ENCODE measurements around the gene HLA-DQA1. TPM values are rescaled to one million over a fixed set of nuclear protein-coding genes. Genes with fewer than 3 reads are reported as not detected.

The HLA-DQA1 gene
- total and polyA plus RNA-seq, 4 experiments from 2014 or later: 4.7 to 6.7 (median 5.8) TPM; not detected in 1

DNA sequence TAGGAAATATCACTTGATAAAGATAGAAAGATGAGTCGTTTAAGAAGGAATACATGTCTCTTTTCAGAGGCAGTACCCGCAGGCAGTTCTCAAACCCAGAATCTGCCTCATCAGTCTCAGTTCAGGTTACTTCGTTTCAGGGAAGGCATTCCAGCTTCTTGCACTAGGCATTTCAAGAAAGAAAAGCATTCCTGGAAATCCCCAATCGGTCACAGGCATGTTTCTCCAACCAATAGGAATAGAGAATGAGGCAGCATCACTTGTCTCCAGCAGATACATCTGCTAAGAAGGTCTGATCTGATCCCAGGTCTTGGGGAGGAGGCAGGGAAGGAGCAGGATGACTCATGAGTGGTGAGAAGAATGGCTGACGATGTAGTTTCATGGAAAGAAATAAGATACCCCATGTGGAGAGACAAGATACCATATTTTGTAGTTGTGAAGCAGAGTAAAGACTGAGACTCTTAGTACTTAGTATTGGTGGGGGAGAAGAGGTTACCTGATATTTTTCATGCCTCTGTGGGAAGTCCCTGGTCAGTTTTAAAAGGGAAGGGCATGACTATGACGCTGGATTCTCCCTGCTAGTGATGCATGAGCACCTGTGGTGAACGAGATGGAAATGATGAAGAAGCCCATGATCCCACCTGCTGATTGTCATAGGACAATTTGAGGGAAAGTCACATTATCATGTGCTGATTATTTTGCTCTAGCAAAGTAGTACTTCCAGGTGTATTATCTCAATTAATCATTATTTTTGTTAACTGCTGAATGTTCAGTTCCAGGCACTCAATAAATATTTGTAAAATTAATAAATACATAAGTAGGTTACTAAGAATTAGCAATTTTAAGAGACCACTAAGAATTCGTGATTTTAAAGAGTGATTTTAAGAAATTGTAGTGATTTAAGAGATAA is 27.2 kb upstream of the HLA-DQA1 start:
- no peak overlapping the region for H3K4me3 Mint-ChIP-seq
- ChIA-PET CTCF (ENCODE audit: partially characterized antibody) (interaction anchor here (0.8 kb wide), 1 partner anchor 11 kb away, joined by 3 read pairs; no protein-coding TSS in a partner anchor), POLR2A (ENCODE audit: partially characterized antibody) (interaction anchor here (1.4 kb wide), 1 partner anchor 13 kb away, joined by 3 read pairs; no protein-coding TSS in a partner anchor)
- H3K4me3 ChIP-seq (ENCODE audit: low read length in 2 of 2): peak overlapping the region in 1 of 2 donors; percentile 12
- H3K27ac ChIP-seq (ENCODE audit: low read depth, low read length): peak overlapping the region; percentile 67
- no peaks in the 10 kb centered on the region for H3K36me3 Mint-ChIP-seq
- H3K4me1 Mint-ChIP-seq: peaks cover 0 to 5% (median 2%) of the 10 kb centered on the region in 4 donors
- no peaks in the 10 kb centered on the region for H3K36me3 ChIP-seq (ENCODE audit: insufficient read depth, low read length)
- H3K9me3 Mint-ChIP-seq: no peaks in the 10 kb centered on the region
- peaks cover 15% of the 10 kb centered on the region for H3K4me1 ChIP-seq (ENCODE audit: insufficient read depth, low read length)
- peak; percentile 61 to 77 (median 71) for DNase-seq
- no peaks in the 10 kb centered on the region for H3K9me3 ChIP-seq (ENCODE audit: control insufficient read depth in 1 of 2, low read length in 2 of 2)
- H3K27me3 Mint-ChIP-seq: no peaks in the 10 kb centered on the region
- no peaks in the 10 kb centered on the region for H3K27me3 ChIP-seq (ENCODE audit: insufficient read depth, low read length)
- intact Hi-C loops (cut with micrococcal nuclease): loop anchor here (1.0 kb wide), 1 partner anchor 13 kb away; no protein-coding TSS in a partner anchor
- peak overlapping the region in 1 of 7 donors; percentile 50 for H3K27ac Mint-ChIP-seq

DNA sequence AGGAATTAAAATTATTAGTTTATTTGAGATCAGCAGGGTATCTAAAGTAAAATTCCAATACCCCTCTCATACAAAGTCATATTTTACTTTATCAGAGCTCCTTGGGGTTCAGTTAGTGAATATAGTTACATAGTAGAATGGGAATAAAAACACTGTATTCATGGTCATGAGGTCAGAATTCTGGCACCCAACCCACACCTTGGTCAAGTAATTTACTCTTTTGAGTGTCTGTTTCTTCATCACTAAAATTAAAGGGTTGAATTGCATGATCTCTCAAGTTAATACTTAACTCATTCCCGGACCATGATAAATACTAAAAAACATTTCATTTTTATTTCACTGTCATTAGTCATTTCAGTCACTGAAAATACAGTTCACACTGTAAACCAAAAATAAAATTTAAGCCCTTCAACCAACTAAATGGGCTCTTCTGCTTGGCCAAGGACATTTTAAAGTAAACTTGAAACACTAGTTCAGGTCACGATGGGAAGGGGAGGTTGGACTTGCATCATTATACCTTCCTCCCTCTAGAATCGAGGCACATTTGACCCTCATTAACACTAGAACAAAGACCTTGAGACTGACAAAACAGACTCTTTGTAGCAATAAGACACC is 26.4 kb upstream of the HLA-DQA1 start:
- peak overlapping the region in 2 of 7 donors; percentile 32 to 50 for H3K27ac Mint-ChIP-seq
- intact Hi-C loops (cut with micrococcal nuclease): loop anchor here (1.0 kb wide), 1 partner anchor 13 kb away; no protein-coding TSS in a partner anchor
- no peaks in the 10 kb centered on the region for H3K27me3 ChIP-seq (ENCODE audit: insufficient read depth, low read length)
- H3K4me3 ChIP-seq (ENCODE audit: low read length in 2 of 2): no peak overlapping the region
- no peaks in the 10 kb centered on the region for H3K27me3 Mint-ChIP-seq
- peaks cover 0 to 5% (median 2%) of the 10 kb centered on the region in 4 donors for H3K4me1 Mint-ChIP-seq
- no peak overlapping the region for H3K27ac ChIP-seq (ENCODE audit: low read depth, low read length)
- H3K9me3 Mint-ChIP-seq: no peaks in the 10 kb centered on the region
- H3K36me3 ChIP-seq (ENCODE audit: insufficient read depth, low read length): no peaks in the 10 kb centered on the region
- ChIA-PET POLR2A (ENCODE audit: partially characterized antibody) (interaction anchor here (1.4 kb wide), 1 partner anchor 12 kb away, joined by 3 read pairs; no protein-coding TSS in a partner anchor), CTCF (ENCODE audit: partially characterized antibody) (no interaction called here)
- DNase-seq: no peak
- no peak overlapping the region for H3K4me3 Mint-ChIP-seq
- H3K9me3 ChIP-seq (ENCODE audit: control insufficient read depth in 1 of 2, low read length in 2 of 2): no peaks in the 10 kb centered on the region
- no peaks in the 10 kb centered on the region for H3K36me3 Mint-ChIP-seq
- H3K4me1 ChIP-seq (ENCODE audit: insufficient read depth, low read length): peaks cover 15% of the 10 kb centered on the region

GRCh38 chr6:32613475-32613874 is 23.7 kb upstream of the HLA-DQA1 start:
- no peaks in the 10 kb centered on the region for H3K36me3 ChIP-seq (ENCODE audit: insufficient read depth, low read length)
- ChIA-PET CTCF (ENCODE audit: partially characterized antibody) (interaction anchor here (1.0 kb wide), 1 partner anchor 10 kb away, joined by 3 read pairs; no protein-coding TSS in a partner anchor), POLR2A (ENCODE audit: partially characterized antibody) (no interaction called here)
- H3K4me3 ChIP-seq (ENCODE audit: low read length in 2 of 2): no peak overlapping the region
- intact Hi-C loops (cut with micrococcal nuclease): no loop called here
- peak overlapping the region in 1 of 7 donors; percentile 9 for H3K27ac Mint-ChIP-seq
- no peaks in the 10 kb centered on the region for H3K36me3 Mint-ChIP-seq
- no peaks in the 10 kb centered on the region for H3K27me3 ChIP-seq (ENCODE audit: insufficient read depth, low read length)
- H3K27me3 Mint-ChIP-seq: no peaks in the 10 kb centered on the region
- no peaks in the 10 kb centered on the region for H3K9me3 ChIP-seq (ENCODE audit: control insufficient read depth in 1 of 2, low read length in 2 of 2)
- H3K4me1 ChIP-seq (ENCODE audit: insufficient read depth, low read length): peaks cover 15% of the 10 kb centered on the region
- no peak overlapping the region for H3K27ac ChIP-seq (ENCODE audit: low read depth, low read length)
- H3K4me1 Mint-ChIP-seq: peaks cover under 1 to 4% (median 2%) of the 10 kb centered on the region in 4 donors
- peaks cover 0 to 5% (median 4%) of the 10 kb centered on the region in 8 donors for H3K9me3 Mint-ChIP-seq
- no peak for DNase-seq
- no peak overlapping the region for H3K4me3 Mint-ChIP-seq

GRCh38 chr6:32614366-32615081 is 22.7 kb upstream of the HLA-DQA1 start:
- Mint-ChIP-seq H3K27ac (no peak overlapping the region), H3K36me3 (no peaks in the 10 kb centered on the region), H3K4me1 (peaks cover 0 to 4% (median under 1%) of the 10 kb centered on the region in 4 donors), H3K27me3 (no peaks in the 10 kb centered on the region), H3K9me3 (peaks cover 0 to 6% (median 4%) of the 10 kb centered on the region in 8 donors), H3K4me3 (no peak overlapping the region)
- ChIA-PET POLR2A (ENCODE audit: partially characterized antibody) (no interaction called here), CTCF (ENCODE audit: partially characterized antibody) (no interaction called here)
- Histone ChIP-seq H3K4me1 (ENCODE audit: insufficient read depth, low read length) (peaks cover 12% of the 10 kb centered on the region), H3K27me3 (ENCODE audit: insufficient read depth, low read length) (no peaks in the 10 kb centered on the region), H3K4me3 (ENCODE audit: low read length in 2 of 2) (no peak overlapping the region), H3K27ac (ENCODE audit: low read depth, low read length) (no peak overlapping the region), H3K9me3 (ENCODE audit: control insufficient read depth in 1 of 2, low read length in 2 of 2) (no peaks in the 10 kb centered on the region), H3K36me3 (ENCODE audit: insufficient read depth, low read length) (no peaks in the 10 kb centered on the region)
- intact Hi-C loops (cut with micrococcal nuclease): no loop called here
- DNase-seq: no peak

DNA sequence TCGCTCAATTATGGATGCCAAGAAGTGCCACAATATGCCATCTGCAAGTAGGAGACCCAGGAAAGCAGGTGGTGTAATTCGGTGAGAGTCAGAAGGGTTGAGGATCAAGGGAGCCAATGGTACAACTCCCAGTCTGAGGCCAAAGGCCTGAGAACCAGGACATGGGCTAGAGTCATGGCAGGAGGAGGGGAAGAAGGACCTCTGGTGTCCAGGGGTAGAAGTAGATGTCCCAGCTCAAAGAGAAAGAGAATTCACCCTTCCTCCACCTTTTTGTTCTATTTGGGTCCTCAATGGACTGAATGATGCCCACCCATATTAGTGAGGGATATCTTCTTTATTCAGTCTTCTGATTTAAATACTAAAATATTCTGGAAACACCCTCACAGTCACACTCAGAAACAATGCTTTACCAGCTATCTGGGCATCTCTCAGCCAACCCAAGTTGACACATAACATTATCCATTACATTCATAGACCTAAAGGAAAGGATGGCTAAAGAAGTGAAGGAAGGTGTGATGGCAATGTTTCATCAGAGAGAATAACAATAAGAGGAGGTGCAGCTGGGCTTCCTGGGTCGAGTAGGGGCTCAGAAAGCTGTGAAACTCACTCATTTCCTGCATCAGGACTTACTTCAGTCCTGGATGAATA is 21.2 kb upstream of the HLA-DQA1 start:
- Histone ChIP-seq H3K4me3 (ENCODE audit: low read length in 2 of 2) (no peak overlapping the region), H3K36me3 (ENCODE audit: insufficient read depth, low read length) (no peaks in the 10 kb centered on the region), H3K27me3 (ENCODE audit: insufficient read depth, low read length) (no peaks in the 10 kb centered on the region), H3K27ac (ENCODE audit: low read depth, low read length) (no peak overlapping the region), H3K4me1 (ENCODE audit: insufficient read depth, low read length) (peaks cover 2% of the 10 kb centered on the region), H3K9me3 (ENCODE audit: control insufficient read depth in 1 of 2, low read length in 2 of 2) (no peaks in the 10 kb centered on the region)
- H3K36me3 Mint-ChIP-seq: no peaks in the 10 kb centered on the region
- DNase-seq: no peak
- ChIA-PET CTCF (ENCODE audit: partially characterized antibody) (interaction anchor here (1.4 kb wide), 1 partner anchor 203 kb away, joined by 4 read pairs; no protein-coding TSS in a partner anchor), POLR2A (ENCODE audit: partially characterized antibody) (no interaction called here)
- peak overlapping the region in 1 of 7 donors; percentile 46 for H3K27ac Mint-ChIP-seq
- no peak overlapping the region for H3K4me3 Mint-ChIP-seq
- no peaks in the 10 kb centered on the region for H3K27me3 Mint-ChIP-seq
- H3K9me3 Mint-ChIP-seq: peaks cover 0 to 6% (median 4%) of the 10 kb centered on the region in 8 donors
- H3K4me1 Mint-ChIP-seq: peaks cover 1 to 13% (median 4%) of the 10 kb centered on the region in 4 donors
- intact Hi-C loops (cut with micrococcal nuclease): no loop called here

DNA sequence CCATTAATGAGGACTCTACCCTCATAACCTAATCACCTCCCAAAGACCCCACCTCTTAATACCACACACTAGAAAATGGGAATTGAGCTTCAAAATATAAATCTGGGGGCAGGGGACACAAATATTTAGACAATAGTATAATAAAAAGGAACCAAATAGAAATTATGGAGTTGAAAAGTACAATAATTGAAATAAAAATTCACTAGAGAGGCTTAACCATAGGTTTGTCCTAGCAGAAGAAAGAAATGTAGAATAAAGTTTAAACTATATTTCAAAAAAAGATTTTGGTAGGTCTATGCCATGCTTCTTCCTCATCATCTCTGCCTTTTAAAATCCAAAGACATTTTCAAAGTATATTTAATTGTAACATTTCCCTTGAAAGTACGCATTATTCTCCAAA is 19.5 kb upstream of the HLA-DQA1 start:
- Mint-ChIP-seq H3K4me3 (no peak overlapping the region), H3K36me3 (no peaks in the 10 kb centered on the region), H3K9me3 (peaks cover 0 to 6% (median 4%) of the 10 kb centered on the region in 8 donors), H3K27ac (no peak overlapping the region), H3K27me3 (no peaks in the 10 kb centered on the region), H3K4me1 (peaks cover 16 to 30% (median 20%) of the 10 kb centered on the region in 4 donors)
- H3K27me3 ChIP-seq (ENCODE audit: insufficient read depth, low read length): no peaks in the 10 kb centered on the region
- ChIA-PET CTCF (ENCODE audit: partially characterized antibody) (no interaction called here), POLR2A (ENCODE audit: partially characterized antibody) (no interaction called here)
- no peak overlapping the region for H3K27ac ChIP-seq (ENCODE audit: low read depth, low read length)
- no peaks in the 10 kb centered on the region for H3K36me3 ChIP-seq (ENCODE audit: insufficient read depth, low read length)
- peaks cover 19% of the 10 kb centered on the region for H3K4me1 ChIP-seq (ENCODE audit: insufficient read depth, low read length)
- intact Hi-C loops (cut with micrococcal nuclease): no loop called here
- H3K4me3 ChIP-seq (ENCODE audit: low read length in 2 of 2): no peak overlapping the region
- no peaks in the 10 kb centered on the region for H3K9me3 ChIP-seq (ENCODE audit: control insufficient read depth in 1 of 2, low read length in 2 of 2)
- no peak for DNase-seq

Measured in CD4-positive, alpha-beta memory T cell (primary cell).